Heart left ventricle (tissue), 13 donors: ENCODE data around the gene MKRN2.

Source experiments
- CTCF ChIP-seq, 12 donors: fragments of 200-600 bp; sonication (generic) in 4 of 12; IDR thresholded peaks; one replicate each; pipeline versions ENCODE4 v1.5.0 to v1.8.0; 2018 to 2022; ENCODE audit warnings: antibody characterized with exemption in 12 of 12, mild to moderate bottlenecking in 5 of 12
- POLR2A ChIP-seq, 2 donors: fragments of 450-650 bp; IDR thresholded peaks; one replicate each; pipeline ENCODE4 v1.6.1; 2017; ENCODE audit warnings: antibody characterized with exemption in 2 of 2, mild to moderate bottlenecking in 2 of 2, moderate library complexity in 2 of 2
- donor health status: ischemic (EF 13 %, LVEDD 7.1; RV severe dilation, severe dysfunction).
- donor health status: DM: no; HTN: yes; CAD: no.
- donor health status: DM: no; HTN: no; CAD: no.
- donor health status: ischemic (EF 25% LVEDD 6.9; RV normal size, moderate dysfunction).
- donor health status: ischemic (EF 25% LVEDD 5.7; RV mildly dilated, moderate dysfunction).
- donor health status: ischemic (EF 35%, LVEDD 5.7; RV mildly dilated, moderate dysfunction).
- donor health status: nonischemic (EF 11% LVEDD 7.7; RV severe dilation, severe dysfunction).
- donor health status: DM: yes; HTN: yes; CAD: no.
- donor health status: PGD.
- donor health status: ischemic (EF 29% LVEDD 5.4; RV normal size, mild dysfunction).
- donor health status: nonischemic (EF 23%, LVEDD 6.1; RV moderate dilation, normal function).

DNA sequence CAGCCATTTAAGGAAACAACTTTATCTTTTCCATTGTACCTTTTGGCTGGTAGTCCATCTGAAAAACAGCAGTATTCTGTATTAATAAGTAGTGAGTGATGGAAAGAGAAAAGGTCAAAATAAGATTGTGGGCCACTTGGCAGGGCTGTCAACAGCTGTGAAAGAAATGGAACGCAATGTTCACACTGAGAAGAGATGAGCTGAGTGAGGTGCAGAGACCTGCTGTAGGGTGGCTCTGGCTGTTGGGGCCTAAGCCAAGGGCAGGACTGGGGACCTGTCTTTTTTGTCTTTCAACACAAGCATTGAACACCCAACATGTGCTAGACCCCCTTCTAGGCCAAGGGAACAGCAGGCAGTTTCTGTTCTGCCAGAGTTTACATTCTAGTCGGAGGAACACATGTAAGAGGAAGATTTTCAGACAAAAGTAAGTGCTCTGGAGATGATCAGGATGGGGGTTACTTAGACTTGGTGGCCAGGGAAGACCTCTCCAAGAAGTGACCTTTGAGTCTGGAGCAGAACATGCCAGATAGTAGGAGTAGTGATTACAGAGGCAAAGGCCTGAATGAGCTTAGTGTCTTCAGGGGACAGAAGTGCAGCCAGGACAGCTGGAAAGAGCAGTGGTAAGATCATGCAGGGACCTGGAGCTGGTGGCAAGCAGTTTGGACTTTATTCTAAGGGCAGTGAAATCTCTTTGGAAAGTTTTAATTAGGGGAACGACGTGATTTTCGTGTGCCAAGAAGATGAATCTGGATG, 43.0 kb upstream of the MKRN2 start:
- TF ChIP-seq CTCF (IDR thresholded peaks at IDR 0.05) (no peak), POLR2A (IDR thresholded peaks at IDR 0.05) (no peak)
